ENCODE data around the gene ADAMTS16. TPM values are rescaled to one million over a fixed set of nuclear protein-coding genes. Genes with fewer than 3 reads are reported as not detected.

The ADAMTS16 gene
- total and polyA plus RNA-seq, 2 donors from 2014 or later = 5.6 to 7.5 TPM

DNA sequence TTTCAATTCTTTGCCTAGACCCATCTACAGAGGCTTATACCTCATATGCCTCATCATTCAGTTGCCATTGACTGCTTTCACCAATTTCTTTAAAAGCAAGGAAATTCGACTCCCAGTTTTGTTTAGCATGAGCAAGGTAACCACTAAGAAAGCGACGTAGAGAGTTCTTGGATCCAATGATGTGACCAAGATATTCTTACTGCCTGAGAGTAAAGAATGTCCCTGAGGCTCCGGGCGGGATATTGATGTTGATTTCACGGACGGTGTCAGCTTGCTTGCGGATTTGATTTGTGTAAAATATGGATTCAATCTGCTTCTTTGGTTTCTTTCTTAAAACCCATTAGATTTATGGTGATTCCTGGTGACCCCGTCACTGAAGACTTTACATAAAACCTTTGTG, 147.3 kb downstream of the ADAMTS16 start:
- no peak overlapping the region for H3K27ac ChIP-seq (ENCODE audit: low read depth in 2 of 2, low read length in 2 of 2)
- no peaks in the 10 kb centered on the region for H3K4me1 ChIP-seq (ENCODE audit: control insufficient read depth in 2 of 3, insufficient read depth in 2 of 3, low read depth in 1 of 3, low read length in 3 of 3)
- H3K36me3 ChIP-seq (ENCODE audit: control insufficient read depth in 2 of 3, insufficient read depth in 3 of 3, low read length in 3 of 3) = peaks cover 0 to 2% (median 0%) of the 10 kb centered on the region in 3 donors
- DNase-seq = no peak
- H3K27me3 ChIP-seq (ENCODE audit: control insufficient read depth, insufficient read depth, low read length) = no peaks in the 10 kb centered on the region
- no peak for FAIRE-seq
- no peak for TF ChIP-seq CTCF (IDR thresholded peaks at IDR 0.05; ENCODE audit: borderline replicate concordance, extremely low read depth, insufficient read depth)
- H3K9ac ChIP-seq (ENCODE audit: low read length in 3 of 3) = no peak overlapping the region
- intact Hi-C loops (cut with DNase I) = no loop called here
- H3K9me3 ChIP-seq (ENCODE audit: control insufficient read depth in 2 of 3, insufficient read depth in 1 of 3, low read length in 3 of 3) = peaks cover 0 to 4% (median 0%) of the 10 kb centered on the region in 3 donors
- no peak overlapping the region for H3K4me3 ChIP-seq (ENCODE audit: low read length in 3 of 3)

- peaks cover 0 to 4% (median 0%) of the 10 kb centered on the region in 3 donors for H3K9me3 ChIP-seq (ENCODE audit: control insufficient read depth in 2 of 3, insufficient read depth in 1 of 3, low read length in 3 of 3)
- no peak for DNase-seq
- no peaks in the 10 kb centered on the region for H3K4me1 ChIP-seq (ENCODE audit: control insufficient read depth in 2 of 3, insufficient read depth in 2 of 3, low read depth in 1 of 3, low read length in 3 of 3)
- intact Hi-C loops (cut with DNase I) = no loop called here
- no peak for TF ChIP-seq CTCF (IDR thresholded peaks at IDR 0.05; ENCODE audit: borderline replicate concordance, extremely low read depth, insufficient read depth)
- H3K27me3 ChIP-seq (ENCODE audit: control insufficient read depth, insufficient read depth, low read length) = no peaks in the 10 kb centered on the region
- H3K27ac ChIP-seq (ENCODE audit: low read depth in 2 of 2, low read length in 2 of 2) = no peak overlapping the region
- no peak overlapping the region for H3K9ac ChIP-seq (ENCODE audit: low read length in 3 of 3)
- H3K4me3 ChIP-seq (ENCODE audit: low read length in 3 of 3) = no peak overlapping the region
- peaks cover 0 to 2% (median 0%) of the 10 kb centered on the region in 3 donors for H3K36me3 ChIP-seq (ENCODE audit: control insufficient read depth in 2 of 3, insufficient read depth in 3 of 3, low read length in 3 of 3)
- FAIRE-seq = no peak
Observed at GRCh38 chr5:5288201-5288600, 148.1 kb downstream of the ADAMTS16 start.

GRCh38 chr5:5289537-5289936, 149.4 kb downstream of the ADAMTS16 start:
- TF ChIP-seq CTCF (IDR thresholded peaks at IDR 0.05; ENCODE audit: borderline replicate concordance, extremely low read depth, insufficient read depth) = no peak
- FAIRE-seq = no peak
- peaks cover 0 to 4% (median 0%) of the 10 kb centered on the region in 3 donors for H3K9me3 ChIP-seq (ENCODE audit: control insufficient read depth in 2 of 3, insufficient read depth in 1 of 3, low read length in 3 of 3)

More at GRCh38 chr5:5289537-5289936, 149.4 kb downstream of the ADAMTS16 start:
- Histone ChIP-seq H3K9ac (ENCODE audit: low read length in 3 of 3) (no peak overlapping the region), H3K36me3 (ENCODE audit: control insufficient read depth in 2 of 3, insufficient read depth in 3 of 3, low read length in 3 of 3) (no peaks in the 10 kb centered on the region), H3K4me3 (ENCODE audit: low read length in 3 of 3) (no peak overlapping the region), H3K27ac (ENCODE audit: low read depth in 2 of 2, low read length in 2 of 2) (no peak overlapping the region), H3K27me3 (ENCODE audit: control insufficient read depth, insufficient read depth, low read length) (no peaks in the 10 kb centered on the region), H3K4me1 (ENCODE audit: control insufficient read depth in 2 of 3, insufficient read depth in 2 of 3, low read depth in 1 of 3, low read length in 3 of 3) (no peaks in the 10 kb centered on the region)
- DNase-seq = no peak
- intact Hi-C loops (cut with DNase I) = no loop called here
